Measurements from ENCODE around the gene NUB1. TPM values are rescaled to one million over a fixed set of nuclear protein-coding genes. Genes with fewer than 3 reads are reported as not detected.

NUB1 gene
- total RNA-seq, 1 donor from 2014 or later: 41.6 TPM

- H3K4me3 Mint-ChIP-seq (ENCODE audit: unreplicated experiment): no peak overlapping the region
- peaks cover 1% of the 10 kb centered on the region for H3K27me3 Mint-ChIP-seq (ENCODE audit: low read depth, unreplicated experiment)
- Histone ChIP-seq H4K20me1 (ENCODE audit: insufficient read depth, low read length) (peaks cover 9% of the 10 kb centered on the region), H3K27me3 (ENCODE audit: insufficient read depth, low read length) (no peaks in the 10 kb centered on the region), H3K79me2 (ENCODE audit: insufficient read depth, low read length) (no peaks in the 10 kb centered on the region), H3K9me3 (ENCODE audit: insufficient read depth, low read depth, low read length) (no peaks in the 10 kb centered on the region), H3K4me2 (ENCODE audit: low read length) (no peak overlapping the region), H3K36me3 (ENCODE audit: insufficient read depth, low read length) (no peaks in the 10 kb centered on the region), H3K27ac (ENCODE audit: low read depth, low read length) (no peak overlapping the region), H3K4me1 (ENCODE audit: insufficient read depth, low read length) (peaks cover 6% of the 10 kb centered on the region), H2AFZ (ENCODE audit: low read depth, low read length) (no peak overlapping the region), H3K9ac (ENCODE audit: low read length) (no peak overlapping the region), H3K4me3 (ENCODE audit: insufficient read depth, low read depth, low read length) (no peak overlapping the region)
- TF ChIP-seq CTCF (IDR thresholded peaks at IDR 0.05; ENCODE audit: insufficient read depth, low read depth, low read length): no peak
- no peak for TF ChIP-seq EZH2 (IDR thresholded peaks at IDR 0.05; ENCODE audit: insufficient read depth, low read length)
- FAIRE-seq: no peak
- DNase-seq (ENCODE audit: low read depth): no peak
- peaks cover 9% of the 10 kb centered on the region for H3K4me1 Mint-ChIP-seq (ENCODE audit: low read depth, unreplicated experiment)
- H3K27ac Mint-ChIP-seq (ENCODE audit: unreplicated experiment): no peak overlapping the region
- H3K9me3 Mint-ChIP-seq (ENCODE audit: unreplicated experiment): no peaks in the 10 kb centered on the region
- peaks cover 16% of the 10 kb centered on the region for H3K36me3 Mint-ChIP-seq (ENCODE audit: low read depth, unreplicated experiment)
Measured at GRCh38 chr7:151372612-151373265, 31.1 kb downstream of the NUB1 start.

GRCh38 chr7:151373599-151373998, 32.0 kb downstream of the NUB1 start:
- no peak for TF ChIP-seq EZH2 (IDR thresholded peaks at IDR 0.05; ENCODE audit: insufficient read depth, low read length)
- no peak for TF ChIP-seq CTCF (IDR thresholded peaks at IDR 0.05; ENCODE audit: insufficient read depth, low read depth, low read length)
- no peak for DNase-seq (ENCODE audit: low read depth)
- peaks cover 23% of the 10 kb centered on the region for H3K36me3 Mint-ChIP-seq (ENCODE audit: low read depth, unreplicated experiment)

GRCh38 chr7:151374139-151374538, 32.5 kb downstream of the NUB1 start:
- Histone ChIP-seq H3K9ac (ENCODE audit: low read length) (no peak overlapping the region), H3K9me3 (ENCODE audit: insufficient read depth, low read depth, low read length) (no peaks in the 10 kb centered on the region), H3K4me1 (ENCODE audit: insufficient read depth, low read length) (no peaks in the 10 kb centered on the region), H4K20me1 (ENCODE audit: insufficient read depth, low read length) (peaks cover 9% of the 10 kb centered on the region), H3K79me2 (ENCODE audit: insufficient read depth, low read length) (no peaks in the 10 kb centered on the region), H3K36me3 (ENCODE audit: insufficient read depth, low read length) (no peaks in the 10 kb centered on the region), H2AFZ (ENCODE audit: low read depth, low read length) (no peak overlapping the region), H3K27ac (ENCODE audit: low read depth, low read length) (no peak overlapping the region), H3K27me3 (ENCODE audit: insufficient read depth, low read length) (no peaks in the 10 kb centered on the region), H3K4me3 (ENCODE audit: insufficient read depth, low read depth, low read length) (no peak overlapping the region), H3K4me2 (ENCODE audit: low read length) (no peak overlapping the region)
- H3K4me3 Mint-ChIP-seq (ENCODE audit: unreplicated experiment): no peak overlapping the region
- H3K36me3 Mint-ChIP-seq (ENCODE audit: low read depth, unreplicated experiment): peaks cover 27% of the 10 kb centered on the region
- H3K27me3 Mint-ChIP-seq (ENCODE audit: low read depth, unreplicated experiment): peaks cover 6% of the 10 kb centered on the region
- no peak overlapping the region for H3K27ac Mint-ChIP-seq (ENCODE audit: unreplicated experiment)
- no peak for DNase-seq (ENCODE audit: low read depth)
- TF ChIP-seq CTCF (IDR thresholded peaks at IDR 0.05; ENCODE audit: insufficient read depth, low read depth, low read length) (no peak), EZH2 (IDR thresholded peaks at IDR 0.05; ENCODE audit: insufficient read depth, low read length) (no peak)
- no peaks in the 10 kb centered on the region for H3K9me3 Mint-ChIP-seq (ENCODE audit: unreplicated experiment)
- FAIRE-seq: no peak
- H3K4me1 Mint-ChIP-seq (ENCODE audit: low read depth, unreplicated experiment): peaks cover 2% of the 10 kb centered on the region

More at GRCh38 chr7:151373599-151373998, 32.0 kb downstream of the NUB1 start:
- Histone ChIP-seq H2AFZ (ENCODE audit: low read depth, low read length) (no peak overlapping the region), H3K27me3 (ENCODE audit: insufficient read depth, low read length) (no peaks in the 10 kb centered on the region), H3K9ac (ENCODE audit: low read length) (no peak overlapping the region), H3K9me3 (ENCODE audit: insufficient read depth, low read depth, low read length) (no peaks in the 10 kb centered on the region), H3K4me3 (ENCODE audit: insufficient read depth, low read depth, low read length) (no peak overlapping the region), H3K27ac (ENCODE audit: low read depth, low read length) (no peak overlapping the region), H3K4me1 (ENCODE audit: insufficient read depth, low read length) (no peaks in the 10 kb centered on the region), H4K20me1 (ENCODE audit: insufficient read depth, low read length) (peaks cover 9% of the 10 kb centered on the region), H3K79me2 (ENCODE audit: insufficient read depth, low read length) (no peaks in the 10 kb centered on the region), H3K36me3 (ENCODE audit: insufficient read depth, low read length) (no peaks in the 10 kb centered on the region), H3K4me2 (ENCODE audit: low read length) (no peak overlapping the region)
- no peak for FAIRE-seq
- Mint-ChIP-seq H3K4me3 (ENCODE audit: unreplicated experiment) (no peak overlapping the region), H3K4me1 (ENCODE audit: low read depth, unreplicated experiment) (peaks cover 3% of the 10 kb centered on the region), H3K27ac (ENCODE audit: unreplicated experiment) (no peak overlapping the region), H3K9me3 (ENCODE audit: unreplicated experiment) (no peaks in the 10 kb centered on the region), H3K27me3 (ENCODE audit: low read depth, unreplicated experiment) (peaks cover 1% of the 10 kb centered on the region)

All from astrocyte (in vitro differentiated cells and primary cell).